Activated CD4-positive, alpha-beta memory T cell treated with anti-CD3 and anti-CD28 coated beads for 36 hours (primary cell): ENCODE data around the gene DLK2. TPM values are rescaled to one million over a fixed set of nuclear protein-coding genes. Genes with fewer than 3 reads are reported as not detected.
A peak's percentile ranks its signal among the peaks of the same experiment; 100 is the strongest.

Experiments used
- CTCF ChIA-PET: fragments of 350-600 bp; sonication (Branson Sonifier 250); formaldehyde crosslinking; loops from one replicate; lab custom pipeline; 2021; ENCODE audit warnings: antibody characterized with exemption, inconsistent platforms; lab: Charles Lee
- POLR2A ChIA-PET: fragments of 350-600 bp; sonication (Branson Sonifier 250); formaldehyde crosslinking; loops from one replicate; lab custom pipeline; 2021; ENCODE audit warnings: antibody characterized with exemption; lab: Charles Lee
- DNase-seq: peaks from one replicate; pipeline ENCODE4 v3.0.0-alpha.2; 2020
- H3K27ac Mint-ChIP-seq: one replicate; pipeline ENCODE4 v1.8.0; 2021; ENCODE audit warnings: mixed read lengths
- H3K27me3 Mint-ChIP-seq: one replicate; pipeline ENCODE4 v1.8.0; 2021; ENCODE audit warnings: mixed read lengths
- H3K36me3 Mint-ChIP-seq: one replicate; pipeline ENCODE4 v1.8.0; 2021; ENCODE audit warnings: mixed read lengths
- H3K4me1 Mint-ChIP-seq: one replicate; pipeline ENCODE4 v1.8.0; 2021; ENCODE audit warnings: low read depth, mixed read lengths
- H3K4me3 Mint-ChIP-seq: one replicate; pipeline ENCODE4 v1.8.0; 2021; ENCODE audit warnings: mild to moderate bottlenecking, mixed read lengths
- H3K9me3 Mint-ChIP-seq: one replicate; pipeline ENCODE4 v1.8.0; 2021; ENCODE audit warnings: mixed read lengths
- intact Hi-C: fragments of 100-400 bp; cut with micrococcal nuclease; formaldehyde crosslinking; loops from one replicate; pipeline ENCODE4 v1.15.1; 2023
- total RNA-seq, 2 experiments: library from RNA; stranded (reverse); gene quantifications; one replicate each; pipeline ENCODE4 v1.2.3, GENCODE V29; 2021

DLK2 gene
- total RNA-seq, 2 experiments from 2014 or later, result 1.6 TPM

- DNase-seq, result no peak
- ChIA-PET POLR2A (interaction anchor here (0.5 to 1.2 kb wide), 2 partner anchors 17 to 52 kb away, joined by 3 to 6 read pairs; no protein-coding TSS in a partner anchor), CTCF (interaction anchor here (1.1 to 4.5 kb wide), 4 partner anchors 12 to 265 kb away, joined by 4 to 40 read pairs (median 6); partner anchors contain the start of genes CRIP3 and DNPH1)
- intact Hi-C loops, result no loop called here
- Mint-ChIP-seq H3K36me3 (peaks cover 2% of the 10 kb centered on the region), H3K27ac (no peak overlapping the region), H3K9me3 (no peaks in the 10 kb centered on the region), H3K4me3 (no peak overlapping the region), H3K4me1 (peaks cover 25% of the 10 kb centered on the region), H3K27me3 (no peaks in the 10 kb centered on the region)
Observed at GRCh38 chr6:43494321-43494720, 39.0 kb upstream of the DLK2 start.

- Mint-ChIP-seq H3K27me3 (no peaks in the 10 kb centered on the region), H3K27ac (no peak overlapping the region), H3K4me3 (no peak overlapping the region), H3K9me3 (no peaks in the 10 kb centered on the region), H3K36me3 (peaks cover 2% of the 10 kb centered on the region), H3K4me1 (peaks cover 25% of the 10 kb centered on the region)
- intact Hi-C loops, result no loop called here
- CTCF ChIA-PET, result interaction anchor here (2.7 to 4.5 kb wide), 2 partner anchors 12 to 264 kb away, joined by 7 to 40 read pairs; partner anchors contain the start of gene DNPH1
- DNase-seq, result no peak
- POLR2A ChIA-PET, result interaction anchor here (1.0 kb wide), 1 partner anchor 13 kb away, joined by 3 read pairs; no protein-coding TSS in a partner anchor
Observed at GRCh38 chr6:43493833-43494232, 38.5 kb upstream of the DLK2 start.

GRCh38 chr6:43493230-43493629 is 37.9 kb upstream of the DLK2 start:
- no peak for DNase-seq
- ChIA-PET CTCF (interaction anchor here (2.7 to 4.5 kb wide), 2 partner anchors 13 to 264 kb away, joined by 7 to 40 read pairs; partner anchors contain the start of gene DNPH1), POLR2A (interaction anchor here (1.0 kb wide), 1 partner anchor 14 kb away, joined by 3 read pairs; no protein-coding TSS in a partner anchor)
- Mint-ChIP-seq H3K4me1 (peaks cover 25% of the 10 kb centered on the region), H3K9me3 (no peaks in the 10 kb centered on the region), H3K27ac (no peak overlapping the region), H3K4me3 (no peak overlapping the region), H3K27me3 (no peaks in the 10 kb centered on the region), H3K36me3 (peaks cover 2% of the 10 kb centered on the region)
- intact Hi-C loops, result no loop called here

GRCh38 chr6:43492673-43493072 is 37.3 kb upstream of the DLK2 start:
- no peak overlapping the region for H3K4me3 Mint-ChIP-seq
- intact Hi-C loops, result no loop called here
- H3K27me3 Mint-ChIP-seq, result no peaks in the 10 kb centered on the region
- H3K9me3 Mint-ChIP-seq, result no peaks in the 10 kb centered on the region
- ChIA-PET POLR2A (interaction anchor here (1.4 kb wide), 1 partner anchor 45 kb away, joined by 3 read pairs; no protein-coding TSS in a partner anchor), CTCF (interaction anchor here (1.0 to 4.5 kb wide), 2 partner anchors 13 to 37 kb away, joined by 3 to 40 read pairs; partner anchors contain the start of gene DLK2)
- no peak for DNase-seq
- H3K27ac Mint-ChIP-seq, result no peak overlapping the region
- H3K36me3 Mint-ChIP-seq, result peaks cover 2% of the 10 kb centered on the region
- H3K4me1 Mint-ChIP-seq, result peaks cover 25% of the 10 kb centered on the region

GRCh38 chr6:43491750-43492661 is 36.7 kb upstream of the DLK2 start:
- peaks cover 2% of the 10 kb centered on the region for H3K36me3 Mint-ChIP-seq
- no peak overlapping the region for H3K4me3 Mint-ChIP-seq
- intact Hi-C loops, result no loop called here
- no peaks in the 10 kb centered on the region for H3K9me3 Mint-ChIP-seq
- no peak for DNase-seq
- H3K27ac Mint-ChIP-seq, result no peak overlapping the region
- H3K27me3 Mint-ChIP-seq, result no peaks in the 10 kb centered on the region
- POLR2A ChIA-PET, result interaction anchor here (1.4 kb wide), 1 partner anchor 44 kb away, joined by 3 read pairs; no protein-coding TSS in a partner anchor
- peaks cover 25% of the 10 kb centered on the region for H3K4me1 Mint-ChIP-seq
- CTCF ChIA-PET, result interaction anchor here (1.0 to 4.5 kb wide), 3 partner anchors 14 to 37 kb away, joined by 3 to 40 read pairs (median 5); partner anchors contain the start of gene DLK2

- POLR2A ChIA-PET, result no interaction called here
- intact Hi-C loops, result no loop called here
- H3K36me3 Mint-ChIP-seq, result peaks cover 2% of the 10 kb centered on the region
- H3K27me3 Mint-ChIP-seq, result no peaks in the 10 kb centered on the region
- H3K9me3 Mint-ChIP-seq, result no peaks in the 10 kb centered on the region
- no peak for DNase-seq
- CTCF ChIA-PET, result interaction anchor here (2.2 kb wide), 2 partner anchors 13 to 16 kb away, joined by 5 to 11 read pairs; no protein-coding TSS in a partner anchor
- no peak overlapping the region for H3K4me3 Mint-ChIP-seq
- H3K4me1 Mint-ChIP-seq, result peaks cover 25% of the 10 kb centered on the region
- no peak overlapping the region for H3K27ac Mint-ChIP-seq
Observed at GRCh38 chr6:43490523-43490939, 35.2 kb upstream of the DLK2 start.

- POLR2A ChIA-PET, result no interaction called here
- Mint-ChIP-seq H3K4me1 (peaks cover 14% of the 10 kb centered on the region), H3K27ac (no peak overlapping the region), H3K9me3 (no peaks in the 10 kb centered on the region), H3K36me3 (peaks cover 2% of the 10 kb centered on the region), H3K4me3 (no peak overlapping the region), H3K27me3 (no peaks in the 10 kb centered on the region)
- no peak for DNase-seq
- intact Hi-C loops, result no loop called here
- CTCF ChIA-PET, result interaction anchor here (2.2 kb wide), 2 partner anchors 14 to 17 kb away, joined by 5 to 11 read pairs; no protein-coding TSS in a partner anchor
Observed at GRCh38 chr6:43489277-43490072, 34.1 kb upstream of the DLK2 start.

- Mint-ChIP-seq H3K27ac (no peak overlapping the region), H3K4me3 (no peak overlapping the region)
- POLR2A ChIA-PET, result no interaction called here
Observed at GRCh38 chr6:43488667-43489276, 33.4 kb upstream of the DLK2 start.

GRCh38 chr6:43481591-43482236 is 26.4 kb upstream of the DLK2 start:
- intact Hi-C loops, result no loop called here
- H3K4me3 Mint-ChIP-seq, result no peak overlapping the region
- POLR2A ChIA-PET, result no interaction called here
- CTCF ChIA-PET, result interaction anchor here (1.8 kb wide), 1 partner anchor 25 kb away, joined by 7 read pairs; no protein-coding TSS in a partner anchor
- H3K4me1 Mint-ChIP-seq, result peaks cover 50% of the 10 kb centered on the region
- DNase-seq, result no peak
- H3K36me3 Mint-ChIP-seq, result peaks cover 2% of the 10 kb centered on the region
- no peak overlapping the region for H3K27ac Mint-ChIP-seq
- no peaks in the 10 kb centered on the region for H3K27me3 Mint-ChIP-seq
- H3K9me3 Mint-ChIP-seq, result no peaks in the 10 kb centered on the region

More at GRCh38 chr6:43488667-43489276, 33.4 kb upstream of the DLK2 start:
- DNase-seq, result no peak
- CTCF ChIA-PET, result interaction anchor here (2.2 to 3.8 kb wide), 3 partner anchors 15 to 18 kb away, joined by 5 to 11 read pairs (median 11); no protein-coding TSS in a partner anchor
- intact Hi-C loops, result no loop called here
- H3K4me1 Mint-ChIP-seq, result peaks cover 8% of the 10 kb centered on the region
- H3K27me3 Mint-ChIP-seq, result no peaks in the 10 kb centered on the region
- no peaks in the 10 kb centered on the region for H3K9me3 Mint-ChIP-seq
- peaks cover 2% of the 10 kb centered on the region for H3K36me3 Mint-ChIP-seq

GRCh38 chr6:43481075-43481474 is 25.7 kb upstream of the DLK2 start:
- Mint-ChIP-seq H3K27me3 (no peaks in the 10 kb centered on the region), H3K36me3 (peaks cover 2% of the 10 kb centered on the region), H3K27ac (no peak overlapping the region), H3K4me3 (no peak overlapping the region), H3K4me1 (peaks cover 53% of the 10 kb centered on the region), H3K9me3 (no peaks in the 10 kb centered on the region)
- CTCF ChIA-PET, result interaction anchor here (1.2 to 1.8 kb wide), 2 partner anchors 25 to 218 kb away, joined by 3 to 7 read pairs; no protein-coding TSS in a partner anchor
- POLR2A ChIA-PET, result no interaction called here
- intact Hi-C loops, result no loop called here
- peak; percentile 43 for DNase-seq
